ENCODE data around the gene RASAL3. TPM values are rescaled to one million over a fixed set of nuclear protein-coding genes. Genes with fewer than 3 reads are reported as not detected.
"Not testable (repeated sequence)": the region's sequence is repeated elsewhere in the genome, so short reads cannot be mapped to it uniquely, and the experiment has no call there.

Gene RASAL3
- total RNA-seq, 2 donors from 2014 or later: 1.7 to 2.0 TPM

- intact Hi-C loops (cut with DNase I): no loop called here
- ATAC-seq (no peak), DNase-seq (no peak)
Observed at GRCh38 chr19:15476325-15476724, 12.0 kb upstream of the RASAL3 start.

- ATAC-seq (no peak), DNase-seq (no peak)
- intact Hi-C loops (cut with DNase I): no loop called here
Observed at GRCh38 chr19:15475611-15476010, 11.3 kb upstream of the RASAL3 start.

- DNase-seq: no peak
- ATAC-seq: no peak
- intact Hi-C loops (cut with DNase I): no loop called here
Observed at GRCh38 chr19:15475169-15475568, 10.8 kb upstream of the RASAL3 start.

GRCh38 chr19:15473821-15474220 lies 9.5 kb upstream of the RASAL3 start:
- intact Hi-C loops (cut with DNase I); ATAC-seq; DNase-seq: not testable (repeated sequence)

- ATAC-seq (no peak), DNase-seq (no peak)
- intact Hi-C loops (cut with DNase I): no loop called here
Observed at GRCh38 chr19:15471639-15472101, 7.3 kb upstream of the RASAL3 start.

- intact Hi-C loops (cut with DNase I): no loop called here
- no peak for DNase-seq
- peak; percentile 69 to 90 for ATAC-seq
Observed at GRCh38 chr19:15469513-15470297, 5.4 kb upstream of the RASAL3 start.

GRCh38 chr19:15468675-15469512 lies 4.5 kb upstream of the RASAL3 start:
- peak in 1 of 2 donors; percentile 6 for ATAC-seq
- intact Hi-C loops (cut with DNase I): no loop called here
- no peak for DNase-seq

- intact Hi-C loops (cut with DNase I): no loop called here
Observed at GRCh38 chr19:15467734-15468214, 3.4 kb upstream of the RASAL3 start.

GRCh38 chr19:15466851-15467733 lies 2.7 kb upstream of the RASAL3 start:
- DNase-seq: no peak
- intact Hi-C loops (cut with DNase I): no loop called here
- ATAC-seq: no peak

More at GRCh38 chr19:15467734-15468214, 3.4 kb upstream of the RASAL3 start:
- ATAC-seq (no peak), DNase-seq (no peak)

- intact Hi-C loops (cut with DNase I): no loop called here
Observed at GRCh38 chr19:15463861-15464371, 428 bp downstream of the RASAL3 start.

GRCh38 chr19:15461694-15462093 lies 2.6 kb downstream of the RASAL3 start:
- DNase-seq (no peak), ATAC-seq (no peak)
- intact Hi-C loops (cut with DNase I): no loop called here

More at GRCh38 chr19:15463861-15464371, 428 bp downstream of the RASAL3 start:
- peak; percentile 77 to 82 for ATAC-seq
- DNase-seq: no peak

- no peak for ATAC-seq
- DNase-seq: no peak
- intact Hi-C loops (cut with DNase I): loop anchor here (10.0 kb wide), 1 partner anchor 97 kb away; no protein-coding TSS in a partner anchor
Observed at GRCh38 chr19:15457701-15458484, 6.5 kb downstream of the RASAL3 start.

GRCh38 chr19:15456871-15457700 lies 7.3 kb downstream of the RASAL3 start:
- intact Hi-C loops (cut with DNase I): loop anchor here (10.0 kb wide), 1 partner anchor 98 kb away; no protein-coding TSS in a partner anchor
- ATAC-seq (no peak), DNase-seq (no peak)

GRCh38 chr19:15456441-15456840 lies 7.9 kb downstream of the RASAL3 start:
- no peak for ATAC-seq
- intact Hi-C loops (cut with DNase I): loop anchor here (10.0 kb wide), 1 partner anchor 98 kb away; no protein-coding TSS in a partner anchor

GRCh38 chr19:15455996-15456395 lies 8.3 kb downstream of the RASAL3 start:
- ATAC-seq: no peak
- DNase-seq: no peak
- intact Hi-C loops (cut with DNase I): loop anchor here (10.0 kb wide), 1 partner anchor 99 kb away; no protein-coding TSS in a partner anchor

More at GRCh38 chr19:15456441-15456840, 7.9 kb downstream of the RASAL3 start:
- no peak for DNase-seq

- intact Hi-C loops (cut with DNase I): loop anchor here (10.0 kb wide), 1 partner anchor 101 kb away; no protein-coding TSS in a partner anchor
- ATAC-seq (no peak), DNase-seq (no peak)
Observed at GRCh38 chr19:15453906-15454860, 10.2 kb downstream of the RASAL3 start.
